Right lobe of liver (tissue), 6 donors: ENCODE data around the gene SLC38A4. TPM values are rescaled to one million over a fixed set of nuclear protein-coding genes. Genes with fewer than 3 reads are reported as not detected.
A peak's percentile ranks its signal among the peaks of the same experiment; 100 is the strongest.

Experiments
- ATAC-seq, 4 donors: fragments of 200-7000 bp; cut with Tn5 transposase; one replicate each; pipeline ENCODE4 v1.9.1; 2020; ENCODE audit warnings: mild to moderate bottlenecking in 4 of 4, moderate library complexity in 4 of 4
- DNase-seq, 3 donors: peaks; one replicate each; pipeline ENCODE4 v3.0.0-alpha.2; 2020
- H3K27ac ChIP-seq, 3 donors: fragments of 200-600 bp; one replicate each; pipeline ENCODE4 v1.8.0; 2022
- H3K27me3 ChIP-seq, 2 donors: fragments of 200-600 bp; one replicate each; pipeline ENCODE4 v1.8.0; 2022
- H3K36me3 ChIP-seq, 4 donors: fragments of 200-600 bp; sonication (generic) in 1 of 4; one replicate each; pipeline versions ENCODE4 v1.5.1 to v1.8.0; 2017 to 2022; ENCODE audit warnings: control low read depth in 1 of 4
- H3K4me1 ChIP-seq, 4 donors: fragments of 200-600 bp; sonication (generic) in 1 of 4; one replicate each; pipeline versions ENCODE4 v1.5.1 to v1.8.0; 2017 to 2022; ENCODE audit warnings: control low read depth in 1 of 4
- H3K4me3 ChIP-seq, 3 donors: fragments of 200-600 bp; one replicate each; pipeline ENCODE4 v1.8.0; 2022
- H3K9me3 ChIP-seq, 4 donors: fragments of 200-600 bp; sonication (generic) in 1 of 4; one replicate each; pipeline versions ENCODE4 v1.5.1 to v1.8.0; 2017 to 2022; ENCODE audit warnings: control low read depth in 1 of 4
- CTCF ChIP-seq, 4 donors: fragments of 200-600 bp in 3 of 4; fragments of 450-650 bp in 1 of 4; IDR thresholded peaks; one replicate each; pipeline versions ENCODE4 v1.5.1 to v1.8.0; 2016 to 2022; ENCODE audit warnings: antibody characterized with exemption in 4 of 4, mild to moderate bottlenecking in 2 of 4
- POLR2A ChIP-seq: fragments of 450-650 bp; IDR thresholded peaks from one replicate; pipeline ENCODE4 v1.6.1; 2017; ENCODE audit warnings: antibody characterized with exemption, mild to moderate bottlenecking
- WGBS: methylation state at CpG from one replicate; pipeline ENCODE4 v1.1.6; 2018; ENCODE audit warnings: low coverage, low lambda C conversion rate; ENCODE audit not compliant: insufficient coverage; ENCODE audit errors: missing lambda C conversion rate; 5-methylcytosine and 5-hydroxymethylcytosine counted together
- intact Hi-C, 2 donors: fragments of 100-400 bp; cut with DNase I; formaldehyde crosslinking; loops; one replicate each; pipeline versions ENCODE4 v1.11.2 to v1.14.1; 2022
- total RNA-seq, 6 experiments: library from RNA; depleted of rRNA in 2 of 6; stranded (reverse); fragments of >200 nt in 2 of 6; fragmentation: NEBNext Ultra II Directional in 3 of 6; extraction: Animal tissue kit (Norgen Biotek cat#: 25700) in 3 of 6; gene quantifications; one replicate each; pipeline versions ENCODE4 v1.1.0 to v1.2.4, GENCODE V29; 2016 to 2023
- donor health status: DM: no; HTN: yes; CAD: no.
- donor health status: DM: no; HTN: no; CAD: no.
- donor health status: DM: no; HTN: no; CAD: no.
- donor health status: DM: no; HTN: yes; CAD: no.
- donor health status: DM: no; HTN: yes; CAD: no.

The SLC38A4 gene
- total RNA-seq, 6 experiments from 2014 or later, result 158 to 604 (median 295) TPM

DNA sequence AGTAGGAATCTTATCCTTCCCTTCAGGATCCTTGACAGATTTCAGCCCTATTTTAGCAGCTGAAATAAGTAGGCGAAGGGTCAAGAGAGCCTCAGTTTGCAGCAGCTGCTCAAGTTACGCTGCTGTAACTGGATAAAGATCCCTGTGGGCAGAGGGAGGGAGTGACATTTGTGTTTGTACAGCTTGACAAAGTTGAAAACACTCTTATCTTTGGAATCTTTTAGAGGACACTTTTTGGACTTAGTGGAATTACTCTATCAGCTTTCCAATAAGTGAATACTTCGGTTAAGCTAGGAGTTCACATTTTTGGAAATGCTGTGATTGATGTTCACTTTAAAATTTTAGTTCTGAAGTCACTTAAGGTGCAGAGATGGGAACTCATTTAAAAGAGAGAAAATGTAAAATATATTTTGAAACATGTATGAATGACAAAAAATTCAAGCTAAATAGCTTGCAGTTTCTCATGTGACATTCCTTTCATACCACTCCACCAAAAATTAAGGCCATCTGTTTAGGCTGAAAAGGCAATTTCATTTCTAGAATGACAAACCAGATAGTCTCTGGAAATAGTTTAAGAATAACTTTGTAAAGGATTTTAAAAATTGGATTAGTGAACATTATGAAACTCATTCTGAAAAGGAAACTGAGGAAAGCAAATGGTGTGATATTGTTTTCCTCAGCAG, 55.2 kb downstream of the SLC38A4 start:
- 34% methylated on average over 3 of the region's 3 CpGs for WGBS
- peaks cover 0 to 53% (median 24%) of the 10 kb centered on the region in 4 donors for H3K4me1 ChIP-seq
- intact Hi-C loops, result no loop called here
- H3K9me3 ChIP-seq, result no peaks in the 10 kb centered on the region
- ATAC-seq (peak; percentile 49 to 82 (median 66)), DNase-seq (no peak)
- TF ChIP-seq POLR2A, result no peak
- no peak for TF ChIP-seq CTCF (IDR thresholded peaks at IDR 0.05)
- no peaks in the 10 kb centered on the region for H3K27me3 ChIP-seq
- H3K27ac ChIP-seq, result peak overlapping the region; percentile 11 to 56 (median 43)
- H3K36me3 ChIP-seq, result peaks cover 0 to 96% (median 34%) of the 10 kb centered on the region in 4 donors
- H3K4me3 ChIP-seq, result no peak overlapping the region

DNA sequence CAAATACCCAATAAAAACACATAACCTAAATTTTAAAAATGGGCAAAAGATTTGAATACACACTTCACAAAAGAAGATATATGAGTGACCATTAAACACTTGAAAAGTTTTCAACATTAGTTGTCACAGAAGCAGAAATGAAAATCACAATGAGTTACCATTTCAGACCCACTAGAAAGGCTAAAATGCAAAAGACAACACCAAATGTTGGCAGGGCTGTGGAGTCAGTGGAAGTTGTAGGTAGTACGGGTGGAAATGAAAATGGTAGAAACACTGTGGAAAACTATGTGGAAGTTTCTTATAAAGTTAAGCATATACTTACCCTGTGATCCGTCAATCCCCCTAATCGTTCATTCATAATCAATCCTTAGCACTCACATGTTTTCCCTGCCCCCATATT, 61.8 kb downstream of the SLC38A4 start:
- TF ChIP-seq CTCF (IDR thresholded peaks at IDR 0.05) (no peak), POLR2A (no peak)
- no peak overlapping the region for H3K4me3 ChIP-seq
- WGBS, result 37% methylated on average over 3 of the region's 3 CpGs
- peaks cover 0 to 40% (median 18%) of the 10 kb centered on the region in 4 donors for H3K36me3 ChIP-seq
- no peak overlapping the region for H3K27ac ChIP-seq
- no peaks in the 10 kb centered on the region for H3K4me1 ChIP-seq
- DNase-seq (no peak), ATAC-seq (peak in 2 of 4 donors; percentile 1 to 6)
- H3K27me3 ChIP-seq, result no peaks in the 10 kb centered on the region
- intact Hi-C loops, result no loop called here
- H3K9me3 ChIP-seq, result no peaks in the 10 kb centered on the region

DNA sequence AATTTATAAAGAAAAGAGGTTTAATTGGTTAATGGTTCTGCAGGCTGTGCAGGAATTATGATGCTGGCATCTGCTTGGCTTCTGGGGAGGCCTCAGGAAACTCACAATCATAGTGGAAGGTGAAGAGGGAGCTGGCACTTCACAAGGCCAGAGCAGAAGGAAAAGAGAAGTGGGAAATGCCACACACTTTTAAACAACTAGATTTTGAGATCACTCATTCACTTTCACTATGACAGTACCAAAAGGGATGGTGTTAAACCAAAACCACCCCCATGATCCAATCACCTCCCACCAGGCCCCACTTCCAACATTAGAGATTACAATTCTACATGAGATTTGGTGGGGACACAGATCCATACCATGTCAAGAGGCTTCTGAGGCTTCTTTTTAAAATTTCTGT, 62.6 kb downstream of the SLC38A4 start:
- H3K36me3 ChIP-seq, result peaks cover 0 to 32% (median 17%) of the 10 kb centered on the region in 4 donors
- ATAC-seq (peak in 3 of 4 donors; percentile 39 to 51 (median 39)), DNase-seq (no peak)
- H3K4me1 ChIP-seq, result no peaks in the 10 kb centered on the region
- no peak for TF ChIP-seq CTCF (IDR thresholded peaks at IDR 0.05)
- no peak for TF ChIP-seq POLR2A
- intact Hi-C loops, result no loop called here
- H3K4me3 ChIP-seq, result no peak overlapping the region
- no peaks in the 10 kb centered on the region for H3K27me3 ChIP-seq
- no peaks in the 10 kb centered on the region for H3K9me3 ChIP-seq
- H3K27ac ChIP-seq, result no peak overlapping the region

GRCh38 chr12:46754550-46754949, 71.2 kb downstream of the SLC38A4 start:
- H3K27ac ChIP-seq, result no peak overlapping the region
- intact Hi-C loops, result no loop called here
- TF ChIP-seq CTCF (IDR thresholded peaks at IDR 0.05), result no peak
- TF ChIP-seq POLR2A, result no peak
- H3K4me1 ChIP-seq, result peaks cover 0 to 6% (median 0%) of the 10 kb centered on the region in 4 donors
- no peak overlapping the region for H3K4me3 ChIP-seq
- H3K9me3 ChIP-seq, result no peaks in the 10 kb centered on the region
- H3K27me3 ChIP-seq, result no peaks in the 10 kb centered on the region
- peak; percentile 62 to 87 (median 68) for ATAC-seq
- 9% methylated on average over 3 of the region's 3 CpGs for WGBS
- no peaks in the 10 kb centered on the region for H3K36me3 ChIP-seq
- no peak for DNase-seq
